Tibial nerve (tissue), 4 donors: ENCODE data around the gene BCAS1.

Experiments
- CTCF ChIP-seq, 5 experiments: fragments of 200-600 bp in 3 of 5; fragments of 450-650 bp in 2 of 5; sonication (generic) in 3 of 5; IDR thresholded peaks; one replicate each; pipeline ENCODE4 v1.5.1; 2016 to 2019; ENCODE audit warnings: antibody characterized with exemption in 5 of 5, mild to moderate bottlenecking in 3 of 5, moderate library complexity in 2 of 5
- EP300 ChIP-seq, 2 donors: sonication (generic); formaldehyde crosslinking; IDR thresholded peaks; one replicate each; pipeline ENCODE4 v1.6.1; 2017; ENCODE audit warnings: antibody characterized with exemption in 2 of 2, mild to moderate bottlenecking in 1 of 2
- POLR2A ChIP-seq, 2 donors: fragments of 450-650 bp; IDR thresholded peaks; one replicate each; pipeline ENCODE4 v1.6.1; 2017; ENCODE audit warnings: antibody characterized with exemption in 2 of 2, mild to moderate bottlenecking in 2 of 2, moderate library complexity in 2 of 2

- TF ChIP-seq CTCF (IDR thresholded peaks at IDR 0.05) (no peak), POLR2A (IDR thresholded peaks at IDR 0.05) (no peak), EP300 (IDR thresholded peaks at IDR 0.05) (no peak)
Measured at GRCh38 chr20:54075322-54075721, 4.9 kb upstream of the BCAS1 start.
